GM12872 (cell line): ENCODE data around the gene ARV1.

ENCODE experiments used
- CTCF ChIP-seq: IDR thresholded peaks from 3 replicates; pipeline ENCODE4 v1.5.1; 2011; ENCODE audit warnings: low read depth, mild to moderate bottlenecking, low read length, moderate library complexity; ENCODE audit not compliant: insufficient read depth

The ARV1 gene

GRCh38 chr1:231020816-231021215 is 41.9 kb downstream of the ARV1 start:
- no peak for TF ChIP-seq CTCF

GRCh38 chr1:231021540-231022031 is 42.7 kb downstream of the ARV1 start:
- TF ChIP-seq CTCF = no peak

- no peak for TF ChIP-seq CTCF
These were observed 44.3 kb downstream of the ARV1 start for GRCh38 chr1:231023150-231023549.

- no peak for TF ChIP-seq CTCF
These were observed 47.7 kb downstream of the ARV1 start for GRCh38 chr1:231026576-231026975.

GRCh38 chr1:231027136-231027925 is 48.4 kb downstream of the ARV1 start:
- no peak for TF ChIP-seq CTCF

- no peak for TF ChIP-seq CTCF
These were observed 49.1 kb downstream of the ARV1 start for GRCh38 chr1:231027971-231028370.

GRCh38 chr1:231028682-231029081 is 49.8 kb downstream of the ARV1 start:
- TF ChIP-seq CTCF = no peak
